HG03378 (cell line): ENCODE measurements around the gene DNM3.

ENCODE experiments used
- ATAC-seq: cut with Tn5 transposase; IDR thresholded peaks from one replicate; pipeline ENCODE4 v1.9.1; 2021; ENCODE audit warnings: mild to moderate bottlenecking, moderate library complexity; ENCODE audit not compliant: unreplicated experiment

DNM3 gene

DNA sequence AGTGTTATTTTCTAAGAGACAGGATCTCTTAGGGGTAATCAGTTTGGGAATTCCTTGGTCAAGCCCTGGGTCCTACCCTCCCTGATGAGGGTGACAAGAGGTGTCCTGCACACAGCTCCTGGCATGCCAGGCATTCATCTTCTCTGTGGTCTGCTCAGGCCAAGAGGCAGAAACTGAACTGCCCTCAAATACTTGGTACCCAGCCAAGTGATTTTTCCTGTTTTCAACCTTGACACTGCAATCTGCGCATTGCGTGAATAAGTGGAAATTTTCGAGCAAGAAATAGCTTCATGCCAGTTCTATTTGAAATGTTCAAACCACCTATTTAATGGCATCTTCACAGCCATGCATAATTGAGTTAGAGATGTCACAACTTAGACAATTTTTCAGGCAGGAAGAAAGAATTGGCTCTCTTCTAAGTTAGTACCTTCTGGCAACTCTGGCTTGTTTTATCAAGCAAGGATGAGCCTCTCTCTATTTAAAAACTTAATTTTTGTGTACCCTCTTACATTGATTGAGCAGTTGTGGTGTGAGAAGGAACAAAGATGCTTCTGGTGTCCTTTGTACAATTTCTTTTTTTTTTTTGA, 27.0 kb downstream of the DNM3 start:
- no peak for ATAC-seq

DNA sequence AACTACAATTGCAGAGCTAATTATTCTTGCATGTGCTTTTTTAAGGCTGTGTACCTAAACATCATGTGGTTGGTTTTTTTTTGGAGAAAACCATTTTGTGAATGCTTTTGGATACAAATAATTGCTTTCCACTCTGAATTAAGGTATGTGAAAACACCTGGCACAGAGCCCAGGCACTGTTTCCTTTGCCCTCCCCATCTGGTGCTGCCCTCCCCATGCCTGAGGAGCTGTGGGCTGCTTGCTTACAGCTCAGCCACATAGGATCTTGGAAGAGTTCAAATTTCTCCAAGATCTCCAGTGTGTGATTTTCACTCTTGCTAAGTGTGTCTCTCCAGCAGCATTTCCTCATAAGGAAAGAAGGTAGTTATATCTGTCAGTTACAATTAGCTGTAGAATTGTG, 27.8 kb downstream of the DNM3 start:
- no peak for ATAC-seq

DNA sequence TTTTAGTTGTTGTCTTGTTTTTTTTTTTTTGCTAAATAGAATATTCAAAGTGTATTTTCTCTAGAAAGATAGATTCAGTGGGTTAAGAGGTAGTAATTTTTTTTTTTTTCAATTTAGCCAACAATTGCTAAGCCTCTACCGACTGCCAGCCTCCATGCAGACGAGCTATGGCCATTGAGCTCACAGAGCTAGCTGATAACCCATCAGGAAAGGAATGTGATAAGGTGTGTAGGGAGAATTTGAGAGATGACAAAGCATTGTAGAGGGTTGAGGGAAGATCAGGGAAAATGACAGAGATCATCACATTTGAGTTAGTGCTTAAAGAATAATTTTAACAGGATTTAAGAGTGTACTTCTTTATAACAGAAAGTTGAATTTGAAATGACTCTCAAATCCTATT, 30.6 kb downstream of the DNM3 start:
- no peak for ATAC-seq

DNA sequence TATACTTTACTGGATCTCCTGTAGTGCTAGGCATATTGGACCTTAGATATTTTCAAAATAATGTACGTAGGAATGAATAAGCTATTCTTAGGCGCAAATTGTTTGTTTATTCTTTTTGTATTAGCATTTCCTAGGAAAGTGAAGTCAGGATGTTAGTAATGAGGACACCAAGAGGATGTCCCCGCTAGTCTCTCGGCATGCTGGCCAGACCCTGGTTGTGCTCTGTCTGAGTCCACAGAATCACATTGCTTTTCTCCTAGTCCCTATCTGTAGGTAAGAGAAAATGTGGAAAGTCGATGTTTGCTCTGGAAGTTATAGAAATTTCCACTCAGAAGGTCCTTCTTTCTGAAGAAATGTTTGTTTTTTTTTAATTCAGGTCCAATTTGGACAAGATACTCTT, 31.1 kb downstream of the DNM3 start:
- ATAC-seq = no peak

DNA sequence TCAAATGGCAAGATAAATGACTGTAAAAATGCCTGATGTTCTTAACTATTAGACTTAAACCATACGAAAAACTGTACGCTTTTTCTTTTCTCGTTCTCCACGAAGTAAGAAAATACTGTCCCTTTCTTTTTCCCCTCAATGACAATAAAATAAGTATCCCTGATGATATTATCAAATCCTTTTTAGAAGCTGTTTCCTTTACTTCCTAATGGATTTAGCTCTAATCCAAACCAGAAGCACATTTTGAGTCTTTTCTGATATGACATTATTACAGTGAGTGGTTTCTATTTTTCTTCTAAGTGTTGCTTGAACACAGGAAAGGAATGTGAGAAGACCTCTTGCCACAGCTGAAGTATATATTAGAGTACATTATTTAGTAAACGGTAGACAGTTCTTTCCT, 32.4 kb downstream of the DNM3 start:
- ATAC-seq = no peak

DNA sequence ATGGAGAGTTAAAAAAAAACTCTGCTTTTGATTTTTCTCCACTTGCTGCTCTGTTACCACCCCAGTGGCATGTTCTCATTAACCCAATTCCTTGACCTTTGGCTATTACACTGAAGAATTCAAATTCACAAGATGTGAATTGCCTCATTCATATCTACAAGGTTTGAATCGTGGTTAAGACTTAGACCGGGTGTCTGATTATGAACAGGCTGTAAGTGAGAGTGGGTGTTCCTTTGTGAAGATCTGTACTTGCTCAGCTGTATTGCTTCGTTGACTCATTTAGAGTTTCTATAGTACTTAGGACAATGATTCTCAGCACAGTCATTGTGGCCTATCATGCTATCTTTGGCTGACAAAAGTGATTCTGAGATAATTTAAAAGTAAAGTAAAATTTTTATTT, 36.4 kb downstream of the DNM3 start:
- peak; percentile 87 for ATAC-seq

DNA sequence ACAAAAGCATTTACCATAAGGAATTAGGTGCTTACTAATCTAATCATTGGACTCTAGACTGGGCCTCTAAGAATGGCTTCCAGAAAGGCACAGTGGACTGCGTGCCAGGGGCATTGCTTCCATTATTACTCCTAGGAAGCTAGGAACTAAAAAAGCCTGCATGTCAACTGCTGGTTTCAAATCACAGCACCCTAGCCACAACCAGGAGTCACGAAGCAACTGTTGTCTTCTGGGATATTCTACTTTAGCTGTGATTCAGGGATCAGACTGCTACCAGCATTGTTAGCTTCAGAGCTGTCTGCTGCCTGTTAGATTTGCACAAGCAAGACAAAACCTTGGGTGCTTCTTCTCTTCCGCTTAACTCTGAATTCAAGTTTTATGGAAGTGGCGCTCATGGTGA, 38.3 kb downstream of the DNM3 start:
- ATAC-seq = no peak

DNA sequence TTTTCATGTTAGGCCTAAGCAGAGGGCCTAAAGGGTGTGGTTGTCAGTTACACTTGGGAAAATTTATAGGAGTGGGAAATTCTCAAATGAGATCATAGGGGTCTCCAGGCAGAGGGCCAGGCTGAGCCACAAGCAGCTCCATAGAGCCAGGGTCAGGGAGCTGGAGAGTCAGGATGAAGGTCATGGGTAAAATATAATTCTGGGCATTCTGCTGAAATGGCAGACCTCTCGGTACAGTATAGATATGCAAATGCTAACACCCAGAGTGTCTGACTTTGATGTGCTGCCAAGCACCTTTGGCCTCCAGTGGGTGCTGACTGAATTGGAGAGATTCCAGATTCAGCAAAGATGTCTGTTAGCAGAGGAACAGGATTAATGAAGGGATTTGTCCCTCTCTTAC, 40.1 kb downstream of the DNM3 start:
- ATAC-seq = no peak

DNA sequence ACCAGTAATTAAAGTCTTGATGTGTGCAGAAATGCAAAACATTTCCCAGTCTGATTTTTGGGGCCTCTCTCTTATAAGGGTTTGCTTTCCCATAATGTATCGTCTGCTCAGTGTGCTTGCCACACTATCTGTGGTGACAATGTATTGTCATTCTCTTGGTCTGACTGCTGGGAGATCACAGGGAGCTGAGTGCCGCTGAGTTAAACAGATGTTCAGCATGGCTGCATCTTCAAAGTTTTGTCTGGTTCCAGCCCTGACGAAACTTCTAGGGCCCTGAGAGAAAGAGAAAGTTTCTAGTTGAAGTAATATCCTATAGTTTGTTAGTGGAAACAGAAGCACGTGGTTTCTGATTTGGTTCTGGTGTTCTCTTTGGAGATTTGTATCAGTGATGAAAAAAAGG, 42.6 kb downstream of the DNM3 start:
- ATAC-seq = no peak

DNA sequence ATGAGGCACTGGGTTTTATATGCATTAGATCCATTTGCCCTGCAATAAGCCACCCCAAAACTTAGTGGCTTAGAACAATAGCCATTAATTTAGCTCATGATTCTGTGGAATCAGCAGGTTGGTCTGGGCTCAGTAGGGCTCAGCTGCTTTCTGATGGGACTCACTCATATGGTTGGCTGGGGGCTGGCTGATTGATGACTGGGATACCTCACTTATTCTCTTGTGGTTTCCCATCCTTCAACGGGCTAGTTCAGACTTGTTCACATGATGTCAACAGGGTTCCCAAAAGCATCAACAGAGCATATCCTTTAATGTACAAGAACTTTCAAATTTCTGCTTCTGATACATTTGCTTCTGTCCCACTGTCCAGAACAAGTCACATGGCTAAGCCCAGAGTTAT, 43.2 kb downstream of the DNM3 start:
- no peak for ATAC-seq

DNA sequence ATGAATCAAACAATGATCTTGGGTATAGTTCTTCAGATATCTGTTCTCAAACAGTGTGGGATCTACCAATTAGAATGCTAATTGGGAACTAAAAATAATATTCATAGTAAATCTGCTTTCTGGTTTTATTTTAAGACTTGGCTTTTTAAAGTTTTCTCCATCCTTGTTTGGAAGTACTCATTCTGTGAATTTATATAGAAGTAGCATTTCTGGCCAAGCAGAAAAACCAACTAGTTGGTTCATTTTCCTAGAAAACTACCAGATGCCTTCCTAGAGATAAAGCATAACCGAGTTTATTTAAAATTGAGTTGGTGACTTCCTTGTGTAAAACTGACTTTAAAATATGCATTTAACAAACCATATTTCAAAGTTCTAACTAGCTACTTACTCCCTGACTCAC, 48.8 kb downstream of the DNM3 start:
- ATAC-seq = no peak

DNA sequence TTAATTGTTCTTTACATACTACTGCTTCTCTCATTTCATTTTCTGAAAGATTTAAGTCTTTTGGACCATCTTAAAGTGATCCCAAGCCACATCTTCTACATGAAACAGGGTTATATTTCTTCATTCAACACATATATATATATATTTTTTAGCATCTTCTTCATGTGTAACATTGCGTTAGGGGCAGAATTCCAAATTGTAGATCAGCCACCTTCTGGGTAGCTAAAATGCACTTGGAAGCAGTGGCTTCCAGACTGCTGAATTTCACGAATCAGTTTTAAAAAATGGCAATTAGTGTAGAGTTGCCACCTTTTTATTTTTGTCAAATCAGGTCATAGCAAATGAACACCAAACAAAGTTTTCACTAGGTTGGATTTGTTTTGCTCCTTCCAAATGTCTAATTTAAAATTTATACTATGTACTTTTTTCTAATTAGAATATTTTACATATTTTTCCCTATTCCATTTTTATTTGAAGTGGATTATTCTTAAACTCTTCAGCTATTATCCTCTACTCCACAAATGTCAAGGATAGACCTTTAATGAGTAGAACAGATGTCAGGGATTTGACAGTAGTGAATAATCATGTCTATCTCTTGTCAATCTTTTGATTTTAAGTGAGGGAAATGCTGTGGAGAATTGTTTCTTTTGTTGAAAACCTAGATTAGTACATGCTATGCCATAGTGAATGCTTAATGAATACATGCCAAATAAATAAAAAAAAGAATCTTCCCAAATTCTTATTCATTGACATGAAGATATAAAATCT, 55.8 kb downstream of the DNM3 start:
- no peak for ATAC-seq

DNA sequence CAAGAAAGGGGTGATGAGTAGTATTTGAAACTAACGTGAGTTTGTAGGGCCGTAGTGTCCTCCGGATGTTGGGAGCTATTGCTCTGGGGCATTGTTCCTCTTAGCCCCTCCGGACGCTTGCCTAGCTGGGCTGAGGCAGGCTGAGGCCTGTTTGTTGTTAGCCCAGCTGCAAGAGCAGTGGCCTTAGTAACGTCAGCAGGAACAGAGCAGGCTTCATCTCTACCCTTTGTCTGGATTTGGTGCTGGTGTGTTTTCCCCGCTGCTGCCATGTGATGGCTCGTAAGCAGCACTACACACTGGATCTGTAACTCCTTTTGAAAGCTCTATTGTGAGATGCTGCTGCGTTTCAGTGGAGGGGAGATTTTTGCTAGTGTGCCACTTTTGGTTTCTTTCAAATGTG, 57.6 kb downstream of the DNM3 start:
- no peak for ATAC-seq

DNA sequence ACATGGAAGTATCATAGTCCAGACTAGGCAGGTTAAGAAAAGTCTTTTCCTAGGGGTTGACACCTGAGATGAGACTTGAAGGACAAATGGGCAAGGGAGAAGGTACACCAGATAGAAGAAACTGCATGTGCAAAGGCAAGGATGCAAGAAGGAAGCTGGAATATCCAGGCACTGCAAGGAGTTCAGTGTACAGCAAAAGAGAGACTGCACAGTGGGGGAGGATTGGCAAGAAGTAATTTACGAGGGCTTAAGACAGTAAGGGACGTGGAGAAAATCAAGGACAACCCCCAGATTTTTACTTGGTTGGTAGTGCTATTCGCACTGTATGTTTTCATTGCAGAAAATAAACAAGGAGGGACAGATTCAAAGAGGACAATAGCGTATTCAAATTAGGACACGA, 58.5 kb downstream of the DNM3 start:
- no peak for ATAC-seq

DNA sequence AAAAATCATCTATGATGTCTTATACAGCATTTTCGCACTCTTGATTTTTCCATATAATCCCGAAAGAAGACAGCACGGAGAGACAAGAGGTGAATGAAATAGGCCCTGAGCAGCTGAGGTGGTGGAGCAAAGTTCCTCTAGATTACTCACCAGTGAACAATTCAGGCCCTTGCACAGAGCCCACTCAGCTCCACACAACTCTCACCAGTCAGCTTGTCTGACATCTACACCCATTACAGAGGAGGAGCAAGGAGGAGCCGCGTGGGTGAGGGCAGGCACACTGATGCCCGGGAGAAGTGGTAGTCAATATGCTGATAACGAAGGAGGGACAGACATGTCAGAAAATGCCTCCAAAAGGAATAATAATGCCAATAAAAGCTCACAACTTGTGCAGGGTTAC, 59.9 kb downstream of the DNM3 start:
- no peak for ATAC-seq

DNA sequence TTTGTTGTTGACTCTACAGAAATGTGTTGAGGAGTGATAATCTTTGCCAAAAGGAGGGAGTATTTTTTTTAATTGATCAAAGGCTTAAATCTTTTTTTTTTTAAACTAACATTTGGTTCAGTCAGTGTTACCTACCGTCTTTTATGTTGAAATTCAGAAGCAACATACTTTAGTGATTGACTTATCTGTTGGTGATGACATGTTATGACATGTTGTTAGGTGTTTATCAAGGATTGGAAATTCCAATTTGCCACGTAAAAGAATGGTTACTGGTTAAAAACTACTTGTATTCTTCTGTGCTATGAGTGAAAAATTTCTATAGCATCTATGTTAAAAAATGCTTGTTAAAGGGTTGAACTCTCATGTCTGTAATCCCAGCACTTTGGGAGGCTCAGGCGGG, 61.2 kb downstream of the DNM3 start:
- ATAC-seq = no peak

DNA sequence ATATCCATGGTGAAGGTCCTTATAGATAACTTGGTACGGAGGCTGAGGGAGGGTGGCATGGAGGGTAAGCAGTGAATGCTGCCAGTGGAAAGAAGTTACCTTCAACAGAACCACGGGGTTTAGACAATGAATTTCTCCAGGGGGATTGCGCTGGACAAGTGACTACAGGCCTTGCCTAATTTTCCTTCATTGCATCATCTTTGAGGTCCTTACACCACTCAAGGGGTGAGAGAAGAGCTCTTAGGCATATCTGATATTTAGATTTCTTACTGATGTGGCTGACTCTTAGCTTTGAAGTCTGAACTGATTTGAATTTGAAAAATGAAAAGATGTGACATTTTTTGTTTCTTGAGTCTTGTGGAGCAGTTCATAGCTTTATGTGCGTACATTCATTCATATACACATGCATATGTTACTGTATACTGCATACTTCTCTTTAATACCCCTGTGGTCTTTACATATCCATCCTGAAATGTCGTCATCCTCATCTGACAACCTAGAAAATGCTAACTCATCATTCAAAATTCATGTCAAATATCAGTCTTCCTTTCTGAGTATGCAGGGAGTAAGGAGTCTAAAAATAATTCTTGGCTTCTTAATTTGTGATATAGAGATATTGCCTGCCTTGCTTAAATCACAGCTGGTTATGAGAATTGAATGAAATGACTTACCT, 63.6 kb downstream of the DNM3 start:
- ATAC-seq = no peak

DNA sequence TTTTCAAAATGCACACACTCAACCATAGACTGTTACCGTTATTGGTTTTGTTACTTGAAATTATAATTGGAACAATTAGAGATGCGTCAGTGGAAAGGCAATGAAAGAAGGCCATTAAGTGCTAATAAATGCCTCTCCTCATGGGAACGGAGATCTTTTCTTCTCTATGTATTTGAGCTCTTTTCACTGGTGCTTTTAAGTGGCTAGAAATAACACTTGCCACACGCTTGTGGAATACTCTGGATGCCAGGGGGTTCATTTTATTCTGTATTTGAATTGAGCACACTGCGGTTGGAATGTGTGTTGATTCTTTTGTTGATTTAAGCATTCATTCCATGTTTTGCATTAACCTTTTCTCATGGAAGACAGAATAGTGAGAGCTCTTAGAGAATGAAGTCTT, 68.4 kb downstream of the DNM3 start:
- ATAC-seq = no peak

DNA sequence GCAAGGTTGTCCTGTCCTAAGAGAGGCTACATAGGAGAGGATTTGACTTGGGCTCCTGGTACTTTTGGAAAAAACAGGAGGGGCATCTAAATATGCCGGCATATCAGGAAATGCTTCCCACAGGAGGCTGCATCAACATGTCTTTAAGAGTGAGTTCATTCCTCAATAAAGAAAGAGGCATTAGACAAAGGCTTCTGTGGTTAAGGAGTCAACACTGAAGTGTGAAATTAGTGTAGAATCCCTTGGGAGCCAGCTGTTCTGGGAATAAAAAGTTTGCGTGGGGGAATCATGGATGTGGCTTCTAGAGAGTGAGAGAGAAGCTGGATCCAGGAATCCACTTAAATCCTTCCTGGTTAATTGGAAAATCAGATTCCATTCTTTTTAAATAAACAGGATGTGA, 69.5 kb downstream of the DNM3 start:
- no peak for ATAC-seq

DNA sequence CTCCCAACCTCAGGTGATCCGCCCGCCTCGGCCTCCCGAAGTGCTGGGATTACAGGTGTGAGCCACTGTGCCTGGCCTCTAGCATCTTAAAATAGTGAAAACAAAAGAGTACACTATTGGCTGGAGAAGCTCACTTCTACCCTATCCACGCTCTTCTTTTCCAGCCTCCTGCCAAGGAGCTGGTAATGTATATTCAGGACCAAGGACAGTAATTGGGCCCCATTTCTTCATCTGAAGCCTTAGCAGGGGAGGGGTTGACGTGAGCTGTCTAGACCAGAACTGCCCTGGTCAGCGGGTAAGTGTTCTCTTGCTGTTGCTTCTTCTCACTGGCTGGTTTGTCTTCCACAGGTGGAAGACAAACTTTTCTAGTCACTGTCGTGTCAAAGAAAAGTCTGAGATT, 70.2 kb downstream of the DNM3 start:
- no peak for ATAC-seq

DNA sequence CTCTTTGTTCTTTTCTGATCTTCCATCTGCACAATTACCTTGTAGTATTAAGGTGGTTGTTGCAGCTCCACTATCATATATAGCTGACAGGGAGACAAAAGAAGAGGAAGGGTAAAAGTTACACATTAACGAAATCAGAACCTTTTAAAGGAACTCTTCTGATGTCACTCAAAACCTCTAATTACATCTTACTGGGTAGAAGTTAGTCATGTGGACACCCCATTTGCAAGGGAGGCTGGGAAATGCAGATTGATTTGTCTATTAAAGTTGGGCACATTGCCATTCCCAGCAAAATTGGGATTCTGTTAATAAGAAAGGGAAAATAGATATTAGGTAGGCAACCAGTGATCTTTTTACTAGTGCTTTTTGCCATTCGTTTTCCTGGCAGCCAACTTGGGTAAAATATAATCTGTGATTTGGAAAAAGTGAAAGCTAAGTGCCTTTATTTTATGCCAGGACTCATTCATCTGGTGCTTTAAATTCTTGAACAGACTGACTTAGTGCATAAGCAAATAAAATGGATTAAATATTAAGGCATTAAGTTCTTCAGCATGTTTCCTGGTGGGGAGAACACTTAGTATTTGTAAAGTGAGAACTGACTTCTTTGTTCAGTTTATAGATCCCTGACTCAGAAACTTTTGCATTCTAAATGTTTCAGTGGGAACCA, 71.3 kb downstream of the DNM3 start:
- no peak for ATAC-seq

DNA sequence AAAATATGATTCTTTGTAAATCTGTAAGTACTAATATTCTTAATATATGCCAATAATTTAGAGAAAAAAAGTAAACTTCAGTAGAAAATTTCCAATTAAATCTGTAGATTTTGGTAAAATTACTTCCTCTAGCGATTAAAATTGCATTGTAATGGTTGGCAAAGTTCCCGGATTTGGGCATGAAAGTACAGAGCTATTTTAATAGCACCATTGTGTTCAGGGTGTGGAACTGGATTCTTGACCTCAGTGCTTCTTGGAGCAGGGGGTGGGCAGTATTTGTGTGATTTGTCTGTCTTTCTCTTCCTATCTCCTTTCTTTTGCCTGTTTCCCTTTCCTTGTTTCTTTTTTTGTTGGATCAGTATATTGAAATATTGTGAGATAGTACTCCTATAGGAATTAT, 72.1 kb downstream of the DNM3 start:
- ATAC-seq = no peak
